Camera-type eye (tissue), 1 donor: ENCODE results near the gene AKR1B15. TPM values are rescaled to one million over a fixed set of nuclear protein-coding genes. Genes with fewer than 3 reads are reported as not detected.

Experiments
- total RNA-seq: library from RNA; depleted of rRNA; stranded (reverse); fragments of >200 nt; gene quantifications from one replicate; pipeline ENCODE4 v1.2.3, GENCODE V29; 2014

Gene AKR1B15
- not detected for total RNA-seq

GRCh38 chr7:134548877-134549276, at the start of gene AKR1B15:
TSS of gene AKR1B15 (plus strand) at chr7:134549110. CDS start at chr7:134564620, 15,510 bp downstream.

Other genes with a start within 250 kb of the AKR1B15 start
- 30.7 TPM for gene SLC35B4, start 232.2 kb upstream of the AKR1B15 start, total RNA-seq
- gene AKR1B1, start 90.0 kb upstream of the AKR1B15 start, total RNA-seq, result 62.3 TPM
- gene AKR1B10, start 21.5 kb upstream of the AKR1B15 start, total RNA-seq, result 0.33 TPM
- gene BPGM, start 97.7 kb downstream of the AKR1B15 start, total RNA-seq, result 123 TPM
- 151 TPM for gene CALD1, start 230.5 kb downstream of the AKR1B15 start, total RNA-seq